K562 (cell line): ENCODE measurements around the gene ZBTB47. TPM values are rescaled to one million over a fixed set of nuclear protein-coding genes. Genes with fewer than 3 reads are reported as not detected.
A peak's percentile ranks its signal among the peaks of the same experiment; 100 is the strongest.

Experiments
- ARNT ChIP-seq, 2 experiments: fragments of 450-650 bp; IDR thresholded peaks; 2 replicates each; pipeline ENCODE4 v1.6.1; 2016; ENCODE audit warnings: mild to moderate bottlenecking in 1 of 2
- ATF2 ChIP-seq: sonication (generic); formaldehyde crosslinking; IDR thresholded peaks from 2 replicates; pipeline ENCODE4 v1.8.1; 2022; ENCODE audit warnings: missing genetic modification reagents
- BCL6 ChIP-seq: fragments of 250-450 bp; sonication (Bioruptor Pico); IDR thresholded peaks from 2 replicates; pipeline ENCODE4 v1.4.0; 2020
- CEBPG ChIP-seq, 3 experiments: fragments of 200-800 bp in 1 of 3; sonication (Bioruptor generic) in 1 of 3; sonication (generic) in 1 of 3; formaldehyde crosslinking in 1 of 3; IDR thresholded peaks in 2 of 3; conservative IDR thresholded peaks in 1 of 3; 2 replicates each; pipeline versions ENCODE4 v1.6.1 to v1.8.0; 2016 to 2022; ENCODE audit warnings: missing compliant biosample characterization in 2 of 3, missing genetic modification characterization in 2 of 3, mild to moderate bottlenecking in 1 of 3, missing genetic modification reagents in 1 of 3
- COPS2 ChIP-seq: fragments of 450-650 bp; conservative IDR thresholded peaks from 2 replicates; pipeline ENCODE4 v1.6.1; 2016; ENCODE audit warnings: mild to moderate bottlenecking, moderate library complexity
- E2F1 ChIP-seq: sonication (generic); formaldehyde crosslinking; IDR thresholded peaks from 2 replicates; pipeline ENCODE4 v1.8.1; 2023; ENCODE audit warnings: mild to moderate bottlenecking, missing genetic modification reagents, moderate library complexity
- E2F4 ChIP-seq: sonication (generic); formaldehyde crosslinking; IDR thresholded peaks from 2 replicates; pipeline ENCODE4 v1.8.0; 2022; ENCODE audit warnings: mild to moderate bottlenecking, low read depth, missing genetic modification reagents
- ELK1 ChIP-seq: sonication (generic); formaldehyde crosslinking; IDR thresholded peaks from 2 replicates; pipeline ENCODE4 v1.8.1; 2022; ENCODE audit warnings: missing genetic modification reagents
- GABPA ChIP-seq: fragments of 200-800 bp; sonication (Bioruptor generic); conservative IDR thresholded peaks from 2 replicates; pipeline ENCODE4 v1.6.1; 2016; ENCODE audit warnings: low read depth, missing genetic modification characterization, missing compliant biosample characterization
- GATAD2A ChIP-seq: fragments of 450-650 bp; IDR thresholded peaks from 2 replicates; pipeline ENCODE4 v1.6.1; 2017
- HMG20A ChIP-seq: fragments of 450-650 bp; formaldehyde crosslinking; conservative IDR thresholded peaks from 2 replicates; pipeline ENCODE4 v1.4.0; 2020; ENCODE audit warnings: mild to moderate bottlenecking, mixed read lengths
- HSF4 ChIP-seq: fragments of 250-450 bp; sonication (Bioruptor Pico); IDR thresholded peaks from 2 replicates; pipeline ENCODE4 v2.1.2; 2022; ENCODE audit warnings: mild to moderate bottlenecking, moderate library complexity, borderline replicate concordance
- MBD2 ChIP-seq: sonication (generic); IDR thresholded peaks from 2 replicates; pipeline ENCODE4 v1.6.1; 2016; ENCODE audit warnings: low read depth, borderline replicate concordance
- RB1 ChIP-seq: fragments of 450-650 bp; IDR thresholded peaks from 2 replicates; pipeline ENCODE4 v1.6.1; 2017; ENCODE audit warnings: low read depth, mild to moderate bottlenecking
- RBM15 ChIP-seq: fragments of 200-400 bp; formaldehyde crosslinking; IDR thresholded peaks from 2 replicates; pipeline ENCODE4 v1.6.1; 2018; ENCODE audit warnings: mild to moderate bottlenecking, low read length, moderate library complexity; ENCODE audit not compliant: insufficient read depth
- SIN3A ChIP-seq, 2 experiments: fragments of 150-350 bp in 1 of 2; IDR thresholded peaks; 2 replicates each; pipeline ENCODE4 v1.6.1; 2011 to 2016; ENCODE audit warnings: borderline replicate concordance in 2 of 2, low read depth in 2 of 2, low read length in 2 of 2, mild to moderate bottlenecking in 2 of 2, moderate library complexity in 2 of 2; ENCODE audit not compliant: control insufficient read depth in 1 of 2
- SIN3B ChIP-seq: fragments of 450-650 bp; IDR thresholded peaks from 2 replicates; pipeline ENCODE4 v1.6.1; 2017; ENCODE audit warnings: low read depth, mild to moderate bottlenecking, moderate library complexity
- TBL1XR1 ChIP-seq, 2 experiments: IDR thresholded peaks; 2 replicates each; pipeline ENCODE4 v1.6.1; 2012; ENCODE audit warnings: improper control_type of control experiment in 2 of 2, low read length in 2 of 2, mild to moderate bottlenecking in 1 of 2
- TCF15 ChIP-seq: fragments of 250-450 bp; sonication (Bioruptor Pico); IDR thresholded peaks from 2 replicates; pipeline ENCODE4 v1.8.0; 2022; ENCODE audit warnings: moderate library complexity, mild to moderate bottlenecking, inconsistent platforms
- ZFPM2 ChIP-seq: fragments of 250-450 bp; sonication (Bioruptor Pico); IDR thresholded peaks from 2 replicates; pipeline ENCODE4 v1.5.1; 2022; ENCODE audit warnings: mild to moderate bottlenecking
- ZNF217 ChIP-seq: sonication (generic); formaldehyde crosslinking; IDR thresholded peaks from 2 replicates; pipeline ENCODE4 v1.8.0; 2022; ENCODE audit warnings: mild to moderate bottlenecking, missing genetic modification reagents
- polyA plus RNA-seq, 8 experiments: library from polyadenylated mRNA; depleted of rRNA in 4 of 8; stranded (reverse) in 5 of 8; unstranded in 3 of 8; fragments of >200 nt; fragmentation: Nextera tagmentation in 2 of 8; fragmentation: Illumina TruSeq in 1 of 8; extraction: Ambion mirVana in 2 of 8; extraction: Trizol in 1 of 8; gene quantifications; 2 replicates each; pipeline versions ENCODE4 v1.2.1 to v1.2.3, GENCODE V29; 2011 to 2014; ENCODE audit warnings: inconsistent platforms in 1 of 8, missing spikeins in 1 of 8
- total RNA-seq, 7 experiments: library from RNA; depleted of rRNA in 6 of 7; stranded (reverse); fragments of >200 nt in 6 of 7; fragmentation: Illumina TruSeq in 2 of 7; extraction: Trizol in 2 of 7; gene quantifications; 2 replicates each; pipeline versions ENCODE4 v1.2.1 to v1.2.3, GENCODE V29; 2011 to 2021; ENCODE audit warnings: low replicate concordance in 1 of 7

Gene ZBTB47
- total and polyA plus RNA-seq, 9 of the 15 experiments (the other 6 are each of a cell fraction or from before 2014, with no cell fraction given), result 0.11 to 4.6 (median 1.7) TPM; not detected in 1

GRCh38 chr3:42654331-42655201 is 1.1 kb downstream of the ZBTB47 start (continued):
- TF ChIP-seq RB1 (peak; percentile 51; the same call in 1 of the 2 replicates), CEBPG (CRISPR knock-in tag; IDR thresholded peaks at IDR 0.05) (no peak), CEBPG (tag; conservative IDR thresholded peaks at IDR 0.05 in 1 of 2, IDR thresholded peaks at IDR 0.05 in 1 of 2) (no peak), SIN3B (0 out of 2 replicates have a peak, but pooled peaks have one; percentile 28), HSF4 (CRISPR knock-in tag) (no peak), HMG20A (CRISPR knock-in tag) (no peak), GABPA (no peak), E2F1 (no peak), COPS2 (no peak), TBL1XR1 (IDR thresholded peaks at IDR 0.05; ENCODE audit: low read length in 2 of 2) (no peak), E2F4 (CRISPR knock-in tag) (no peak), BCL6 (CRISPR knock-in tag) (no peak), ATF2 (no peak), RBM15 (no peak), ARNT (IDR thresholded peaks at IDR 0.05) (no peak), SIN3A (IDR thresholded peaks at IDR 0.05; ENCODE audit: borderline replicate concordance in 2 of 2, control insufficient read depth in 1 of 2, low read depth in 2 of 2, low read length in 2 of 2) (peak in 1 of 2 experiments; percentile 66; a peak in 1 of 4 replicates), ELK1 (CRISPR knock-in tag) (no peak), ZFPM2 (CRISPR knock-in tag) (no peak), ZNF217 (CRISPR knock-in tag) (no peak), MBD2 (no peak), TCF15 (no peak), GATAD2A (peak; percentile 48; the same call in 1 of the 2 replicates)
